ENCODE data around the gene SH3BP1. TPM values are rescaled to one million over a fixed set of nuclear protein-coding genes. Genes with fewer than 3 reads are reported as not detected.

Gene SH3BP1
- total and polyA plus RNA-seq, 9 of the 15 experiments (the other 6 are each of a cell fraction or from before 2014, with no cell fraction given) = 0.10 to 36.2 (median 10.4) TPM

DNA sequence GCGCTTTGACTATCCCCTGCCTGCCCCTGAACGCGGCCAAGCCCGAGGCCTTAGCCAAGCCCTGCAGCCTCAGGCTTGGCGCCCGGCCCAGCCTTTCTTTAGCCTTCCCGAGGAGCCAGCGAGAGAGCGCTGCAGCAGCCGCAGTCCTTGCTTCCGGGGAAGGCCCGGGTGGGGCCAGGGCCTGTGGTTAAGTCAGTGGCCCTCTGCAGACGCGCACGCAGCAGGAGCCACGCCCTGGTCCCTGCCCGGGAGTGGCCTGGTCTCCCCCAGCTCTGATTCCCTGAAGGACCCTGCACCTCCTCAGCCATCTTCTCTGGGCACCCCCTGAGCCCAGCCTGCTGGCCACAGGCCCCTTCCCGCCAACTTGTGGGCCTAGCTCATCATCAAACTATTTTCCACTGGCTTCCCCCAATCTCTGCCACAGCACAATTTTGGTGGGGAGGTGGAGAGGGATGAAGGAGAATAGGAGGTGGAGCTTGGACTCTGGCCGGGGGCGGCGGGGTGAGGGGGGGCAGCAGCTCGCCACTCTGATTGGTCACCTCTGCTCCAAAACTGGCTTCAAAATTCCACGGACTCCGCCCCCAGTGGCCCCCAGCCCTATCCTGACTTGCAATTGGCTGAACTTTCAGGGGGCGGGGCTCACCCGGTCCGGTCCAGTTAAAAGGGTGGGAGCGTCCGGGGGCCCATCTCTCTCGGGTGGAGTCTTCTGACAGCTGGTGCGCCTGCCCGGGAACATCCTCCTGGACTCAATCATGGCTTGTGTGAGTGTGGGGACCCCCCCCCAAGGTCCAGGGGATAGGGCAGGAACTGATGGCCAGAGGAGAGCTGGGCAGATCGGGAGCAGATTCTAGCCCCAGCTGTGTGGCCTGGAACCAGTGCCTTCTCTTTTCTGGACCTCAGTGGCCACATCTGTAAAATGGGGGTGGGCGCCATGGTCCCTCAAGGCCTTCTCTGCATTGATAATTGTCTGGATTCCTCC is 35.8 kb downstream of the SH3BP1 start, which contains the start of gene LGALS1 (continued):
- TF ChIP-seq ZNF592 (IDR thresholded peaks at IDR 0.05) (no peak), CAMTA2 (CRISPR knock-in tag; conservative IDR thresholded peaks at IDR 0.05) (no peak), POLR2AphosphoS5 (IDR thresholded peaks at IDR 0.05; ENCODE audit: control insufficient read depth, insufficient read depth, low read depth, low read length) (0 out of 2 replicates have a peak, but pooled peaks have one; percentile 20), TRIM24 (IDR thresholded peaks at IDR 0.05) (peak in 1 of 2 experiments; percentile 26; a peak in 1 of 4 replicates), BMI1 (IDR thresholded peaks at IDR 0.05; ENCODE audit: low read length) (no peak), ZFP30 (CRISPR knock-in tag; IDR thresholded peaks at IDR 0.05; ENCODE audit: borderline replicate concordance) (no peak), EHMT2 (IDR thresholded peaks at IDR 0.05) (no peak), ZNF165 (CRISPR knock-in tag; IDR thresholded peaks at IDR 0.05; ENCODE audit: borderline replicate concordance) (no peak), ZBTB7A (IDR thresholded peaks at IDR 0.05; ENCODE audit: borderline replicate concordance, control insufficient read depth, low read depth, low read length) (peak; percentile 55; the same call in 1 of the 2 replicates), DNMT1 (IDR thresholded peaks at IDR 0.05) (no peak), SUPT5H (IDR thresholded peaks at IDR 0.05) (peak; percentile 73), VEZF1 (CRISPR knock-in tag; IDR thresholded peaks at IDR 0.05) (peak; percentile 98), STAG1 (CRISPR knock-in tag; IDR thresholded peaks at IDR 0.05; ENCODE audit: borderline replicate concordance) (no peak), HBP1 (CRISPR knock-in tag; IDR thresholded peaks at IDR 0.05) (no peak), HNRNPLL (IDR thresholded peaks at IDR 0.05; ENCODE audit: low read depth, low read length, poor library complexity, severe bottlenecking) (no peak), RBM17 (IDR thresholded peaks at IDR 0.05; ENCODE audit: borderline replicate concordance, low read depth, low read length) (no peak), NFXL1 (CRISPR knock-in tag; IDR thresholded peaks at IDR 0.05) (no peak), TAL1 (IDR thresholded peaks at IDR 0.05) (no peak)
- TF ChIP-seq, protein P1, sequence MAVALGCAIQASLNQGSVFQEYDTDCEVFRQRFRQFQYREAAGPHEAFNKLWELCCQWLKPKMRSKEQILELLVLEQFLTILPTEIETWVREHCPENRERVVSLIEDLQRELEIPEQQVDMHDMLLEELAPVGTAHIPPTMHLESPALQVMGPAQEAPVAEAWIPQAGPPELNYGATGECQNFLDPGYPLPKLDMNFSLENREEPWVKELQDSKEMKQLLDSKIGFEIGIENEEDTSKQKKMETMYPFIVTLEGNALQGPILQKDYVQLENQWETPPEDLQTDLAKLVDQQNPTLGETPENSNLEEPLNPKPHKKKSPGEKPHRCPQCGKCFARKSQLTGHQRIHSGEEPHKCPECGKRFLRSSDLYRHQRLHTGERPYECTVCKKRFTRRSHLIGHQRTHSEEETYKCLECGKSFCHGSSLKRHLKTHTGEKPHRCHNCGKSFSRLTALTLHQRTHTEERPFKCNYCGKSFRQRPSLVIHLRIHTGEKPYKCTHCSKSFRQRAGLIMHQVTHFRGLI (CRISPR knock-in tag; IDR thresholded peaks at IDR 0.05) = no peak
